Panc1 (cell line): ENCODE results near the gene PPM1B. TPM values are rescaled to one million over a fixed set of nuclear protein-coding genes. Genes with fewer than 3 reads are reported as not detected.

ENCODE experiments used
- ATAC-seq: fragments of 200-7000 bp; cut with Tn5 transposase; 2 replicates; pipeline ENCODE4 v1.9.1; 2020; ENCODE audit warnings: mild to moderate bottlenecking, moderate library complexity
- BruUV-seq: library from RNA; stranded (reverse); fragments of 400-500 nt; replicated peaks from 2 replicates; lab custom pipeline; 2021; lab: Mats Ljungman, UMichigan
- CTCF ChIA-PET: fragments of 300-600 bp; sonication (Branson Sonifier 250); formaldehyde crosslinking; loops from one replicate; lab custom pipeline; 2022; ENCODE audit warnings: antibody characterized with exemption; lab: Charles Lee
- POLR2A ChIA-PET: fragments of 300-600 bp; sonication (Branson Sonifier 250); formaldehyde crosslinking; loops from one replicate; lab custom pipeline; 2022; ENCODE audit warnings: antibody characterized with exemption; lab: Charles Lee
- DNase-seq: peaks from one replicate; pipeline ENCODE4 v3.0.0-alpha.2; 2010; ENCODE audit warnings: low read depth, low spot score
- H3K27ac ChIP-seq: 2 replicates; pipeline ENCODE4 v1.5.1; 2011; ENCODE audit warnings: mild to moderate bottlenecking, low read length, inconsistent platforms
- H3K27me3 ChIP-seq: fragments of 200-500 bp; sonication (Bioruptor generic); 2 replicates; pipeline ENCODE4 v1.6.0; 2014; ENCODE audit warnings: low read length, inconsistent platforms; ENCODE audit not compliant: control insufficient read depth, insufficient read depth
- H3K36me3 ChIP-seq: fragments of 200-500 bp; sonication (Bioruptor generic); 2 replicates; pipeline ENCODE4 v1.5.1; 2014; ENCODE audit warnings: inconsistent platforms, mild to moderate bottlenecking, low read length, moderate library complexity; ENCODE audit not compliant: control insufficient read depth, insufficient read depth
- H3K4me1 ChIP-seq: 2 replicates; pipeline ENCODE4 v1.5.1; 2011; ENCODE audit warnings: inconsistent platforms, mild to moderate bottlenecking, low read length, moderate library complexity; ENCODE audit not compliant: control insufficient read depth, insufficient read depth
- H3K4me3 ChIP-seq, 2 experiments: 2 replicates each; pipeline ENCODE4 v1.5.1; 2011 to 2012; ENCODE audit warnings: low read depth in 2 of 2, low read length in 2 of 2, mild to moderate bottlenecking in 2 of 2, inconsistent platforms in 1 of 2, moderate library complexity in 1 of 2
- H3K9me3 ChIP-seq: fragments of 200-500 bp; sonication (Bioruptor generic); 2 replicates; pipeline ENCODE4 v1.5.1; 2014; ENCODE audit warnings: low read depth, mild to moderate bottlenecking, inconsistent platforms, low read length, moderate library complexity; ENCODE audit not compliant: control insufficient read depth, insufficient read depth
- CTCF ChIP-seq: fragments of 450-650 bp; IDR thresholded peaks from 2 replicates; pipeline ENCODE4 v1.5.1; 2017; ENCODE audit warnings: mild to moderate bottlenecking
- POLR2AphosphoS5 ChIP-seq: IDR thresholded peaks from 2 replicates; pipeline ENCODE4 v1.6.1; 2012; ENCODE audit warnings: mild to moderate bottlenecking, low read depth, low read length, moderate library complexity
- SIN3A ChIP-seq: IDR thresholded peaks from 2 replicates; pipeline ENCODE4 v1.6.1; 2012; ENCODE audit warnings: low read depth, mild to moderate bottlenecking, low read length, moderate library complexity, borderline replicate concordance; ENCODE audit not compliant: insufficient read depth
- TCF7L2 ChIP-seq: IDR thresholded peaks from 2 replicates; pipeline ENCODE4 v1.6.1; 2011; ENCODE audit warnings: mild to moderate bottlenecking, low read depth, low read length, inconsistent platforms
- in situ Hi-C: cut with HindIII; loops from 2 replicates; pipeline ENCODE4 v1.10.0; 2016; ENCODE audit warnings: low sequenced_read_pairs, low pct_unique_long_range_greater_than_20kb
- intact Hi-C: fragments of 100-400 bp; cut with micrococcal nuclease; formaldehyde crosslinking; loops from one replicate; pipeline ENCODE4 v1.10.0; 2022; ENCODE audit not compliant: unreplicated experiment
- total RNA-seq: library from RNA; stranded (reverse); gene quantifications from one replicate; pipeline ENCODE4 v1.2.1, GENCODE V29; 2021; ENCODE audit not compliant: unreplicated experiment
- TF ChIP-seq, protein P1 (sequence below), 2 experiments: IDR thresholded peaks; 2 replicates each; pipeline ENCODE4 v1.6.1; 2011 to 2012; ENCODE audit warnings: low read depth in 2 of 2, control low read depth in 1 of 2, low read length in 1 of 2, mild to moderate bottlenecking in 1 of 2, moderate library complexity in 1 of 2; ENCODE audit not compliant: insufficient read depth in 1 of 2

Gene PPM1B
- total RNA-seq, 1 experiment from 2014 or later = 36.0 TPM

DNA sequence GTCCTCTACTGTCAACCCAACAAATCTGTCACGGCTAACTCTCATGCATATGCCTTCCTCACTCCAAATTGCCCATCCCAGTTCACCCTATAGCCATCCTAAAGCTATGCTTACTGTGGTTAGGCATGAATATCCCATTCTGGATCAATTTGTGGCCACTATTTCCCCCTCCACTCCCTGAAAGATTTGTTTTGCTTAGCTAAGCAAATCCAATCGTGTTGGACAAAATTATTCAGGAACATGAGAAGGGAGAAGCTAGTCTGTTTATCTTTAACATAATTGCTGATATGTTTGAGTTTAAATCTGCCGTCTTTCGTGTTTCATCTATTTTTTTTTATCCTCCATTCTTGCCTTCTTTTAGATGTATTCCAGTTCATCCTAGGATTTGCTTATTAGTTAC is 43.6 kb downstream of the PPM1B start:
- ATAC-seq = no peak
- no peak for DNase-seq
- in situ Hi-C loops (no loop called here), intact Hi-C loops (no loop called here)
- CTCF ChIA-PET = no interaction called here
- no peak overlapping the region for H3K27ac ChIP-seq
- H3K4me1 ChIP-seq = no peaks in the 10 kb centered on the region
- H3K9me3 ChIP-seq = no peaks in the 10 kb centered on the region
- no TSS peak for BruUV-seq
- H3K36me3 ChIP-seq = no peaks in the 10 kb centered on the region
- no peaks in the 10 kb centered on the region for H3K27me3 ChIP-seq
- H3K4me3 ChIP-seq = no peak overlapping the region
- TF ChIP-seq TCF7L2 (no peak), SIN3A (no peak), POLR2AphosphoS5 (no peak), CTCF (no peak)
- TF ChIP-seq, protein P1, sequence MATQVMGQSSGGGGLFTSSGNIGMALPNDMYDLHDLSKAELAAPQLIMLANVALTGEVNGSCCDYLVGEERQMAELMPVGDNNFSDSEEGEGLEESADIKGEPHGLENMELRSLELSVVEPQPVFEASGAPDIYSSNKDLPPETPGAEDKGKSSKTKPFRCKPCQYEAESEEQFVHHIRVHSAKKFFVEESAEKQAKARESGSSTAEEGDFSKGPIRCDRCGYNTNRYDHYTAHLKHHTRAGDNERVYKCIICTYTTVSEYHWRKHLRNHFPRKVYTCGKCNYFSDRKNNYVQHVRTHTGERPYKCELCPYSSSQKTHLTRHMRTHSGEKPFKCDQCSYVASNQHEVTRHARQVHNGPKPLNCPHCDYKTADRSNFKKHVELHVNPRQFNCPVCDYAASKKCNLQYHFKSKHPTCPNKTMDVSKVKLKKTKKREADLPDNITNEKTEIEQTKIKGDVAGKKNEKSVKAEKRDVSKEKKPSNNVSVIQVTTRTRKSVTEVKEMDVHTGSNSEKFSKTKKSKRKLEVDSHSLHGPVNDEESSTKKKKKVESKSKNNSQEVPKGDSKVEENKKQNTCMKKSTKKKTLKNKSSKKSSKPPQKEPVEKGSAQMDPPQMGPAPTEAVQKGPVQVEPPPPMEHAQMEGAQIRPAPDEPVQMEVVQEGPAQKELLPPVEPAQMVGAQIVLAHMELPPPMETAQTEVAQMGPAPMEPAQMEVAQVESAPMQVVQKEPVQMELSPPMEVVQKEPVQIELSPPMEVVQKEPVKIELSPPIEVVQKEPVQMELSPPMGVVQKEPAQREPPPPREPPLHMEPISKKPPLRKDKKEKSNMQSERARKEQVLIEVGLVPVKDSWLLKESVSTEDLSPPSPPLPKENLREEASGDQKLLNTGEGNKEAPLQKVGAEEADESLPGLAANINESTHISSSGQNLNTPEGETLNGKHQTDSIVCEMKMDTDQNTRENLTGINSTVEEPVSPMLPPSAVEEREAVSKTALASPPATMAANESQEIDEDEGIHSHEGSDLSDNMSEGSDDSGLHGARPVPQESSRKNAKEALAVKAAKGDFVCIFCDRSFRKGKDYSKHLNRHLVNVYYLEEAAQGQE (IDR thresholded peaks at IDR 0.05; ENCODE audit: insufficient read depth in 1 of 2, low read depth in 2 of 2, low read length in 1 of 2) = no peak
- POLR2A ChIA-PET = no interaction called here

GRCh38 chr2:44215827-44216226 is 47.2 kb downstream of the PPM1B start:
- no peak for ATAC-seq
- no peaks in the 10 kb centered on the region for H3K9me3 ChIP-seq
- intact Hi-C loops = no loop called here
- no peak for DNase-seq
- TF ChIP-seq POLR2AphosphoS5 (no peak), TCF7L2 (no peak), SIN3A (no peak), CTCF (no peak)
- TF ChIP-seq, protein P1 (IDR thresholded peaks at IDR 0.05; ENCODE audit: insufficient read depth in 1 of 2, low read depth in 2 of 2, low read length in 1 of 2) = no peak
- ChIA-PET CTCF (no interaction called here), POLR2A (no interaction called here)
- in situ Hi-C loops = no loop called here
- H3K36me3 ChIP-seq = peaks cover 7% of the 10 kb centered on the region
- H3K27ac ChIP-seq = no peak overlapping the region
- H3K27me3 ChIP-seq = no peaks in the 10 kb centered on the region
- BruUV-seq = TSS peak; percentile 11
- H3K4me3 ChIP-seq = no peak overlapping the region
- no peaks in the 10 kb centered on the region for H3K4me1 ChIP-seq
